ENCODE results near the gene AKT1S1. TPM values are rescaled to one million over a fixed set of nuclear protein-coding genes. Genes with fewer than 3 reads are reported as not detected.

Gene AKT1S1
- total and polyA plus RNA-seq, 2 of the 13 experiments (the other 11 are each of a cell fraction or from before 2014, with no cell fraction given): 13.5 to 27.8 TPM

- no peak for TF ChIP-seq ZNF646 (CRISPR knock-in tag; IDR thresholded peaks at IDR 0.05)
- no peak for TF ChIP-seq THAP9 (CRISPR knock-in tag; IDR thresholded peaks at IDR 0.05; ENCODE audit: borderline replicate concordance)
- no peak for TF ChIP-seq ZNF253 (CRISPR knock-in tag; IDR thresholded peaks at IDR 0.05; ENCODE audit: borderline replicate concordance)
- TF ChIP-seq ZFP1 (CRISPR knock-in tag; IDR thresholded peaks at IDR 0.05): no peak
- TF ChIP-seq SIN3A (IDR thresholded peaks at IDR 0.05; ENCODE audit: borderline replicate concordance, low read depth, low read length): no peak
- TF ChIP-seq GZF1 (CRISPR knock-in tag; IDR thresholded peaks at IDR 0.05): no peak
- TF ChIP-seq HDAC6 (IDR thresholded peaks at IDR 0.05; ENCODE audit: low read depth, low read length): no peak
- no peak for TF ChIP-seq NCOA2 (CRISPR knock-in tag; IDR thresholded peaks at IDR 0.05)
- no peak for TF ChIP-seq ZSCAN29 (CRISPR knock-in tag; conservative IDR thresholded peaks at IDR 0.05)
- TF ChIP-seq FOXP1 (IDR thresholded peaks at IDR 0.05): no peak
- no peak for TF ChIP-seq FOXP1 (CRISPR knock-in tag; IDR thresholded peaks at IDR 0.05)
- TF ChIP-seq GTF2F1 (IDR thresholded peaks at IDR 0.05; ENCODE audit: low read length): no peak
- no peak for TF ChIP-seq FOXO4 (CRISPR knock-in tag; conservative IDR thresholded peaks at IDR 0.05)
- TF ChIP-seq CCDC6 (CRISPR knock-in tag; IDR thresholded peaks at IDR 0.05): no peak
- peak; percentile 11; the same call in 1 of the 2 replicates for TF ChIP-seq HDAC1 (CRISPR knock-in tag; IDR thresholded peaks at IDR 0.05)
- no peak for TF ChIP-seq CBX1 (IDR thresholded peaks at IDR 0.05; ENCODE audit: low read depth)
- no peak for TF ChIP-seq GTF3A (CRISPR knock-in tag; conservative IDR thresholded peaks at IDR 0.05)
- no peak for TF ChIP-seq ZNF256 (CRISPR knock-in tag; conservative IDR thresholded peaks at IDR 0.05)
- no peak for TF ChIP-seq CBX5 (CRISPR knock-in tag; IDR thresholded peaks at IDR 0.05; ENCODE audit: borderline replicate concordance)
- no peak for TF ChIP-seq PLSCR1 (CRISPR knock-in tag; IDR thresholded peaks at IDR 0.05; ENCODE audit: borderline replicate concordance)
- no peak for TF ChIP-seq KLF13 (CRISPR knock-in tag; IDR thresholded peaks at IDR 0.05)
These were observed 8.1 kb downstream of the AKT1S1 start (continued) for GRCh38 chr19:49869009-49869483.
